T-helper 17 cell (primary cell): ENCODE results near the gene TAT. TPM values are rescaled to one million over a fixed set of nuclear protein-coding genes. Genes with fewer than 3 reads are reported as not detected.

Experiments used
- total RNA-seq, 4 donors: library from RNA in 2 of 4; stranded (reverse) in 2 of 4; gene quantifications; one replicate each; pipeline ENCODE4 v1.2.3 and lab custom pipeline; 2022 to 2026

Gene TAT
- total RNA-seq, 2 donors from 2014 or later, result not detected

Other genes with a start within 250 kb of the TAT start
- gene CALB2, start 218.4 kb downstream of the TAT start, total RNA-seq, result not detected
- not detected for gene TLE7, start 135.0 kb downstream of the TAT start, total RNA-seq
- gene ZNF23, start 114.8 kb downstream of the TAT start, total RNA-seq, result 10 to 100 TPM in 1 of 2 donors, 1 to 10 TPM in 1; 7.4 to 10.5 TPM
- 1 to 10 TPM; 5.1 to 6.3 TPM for gene ZNF19, start 87.8 kb downstream of the TAT start, total RNA-seq
- gene CHST4, start 50.7 kb downstream of the TAT start, total RNA-seq, result not detected
- not detected for gene MARVELD3, start 49.1 kb upstream of the TAT start, total RNA-seq
- 10 to 100 TPM in 1 of 2 donors, 1 to 10 TPM in 1; 9.3 to 10.2 TPM for gene PHLPP2, start 147.6 kb upstream of the TAT start, total RNA-seq
- 100 to 1,000 TPM; 150 to 160 TPM for gene AP1G1, start 231.7 kb upstream of the TAT start, total RNA-seq